Neural cell (in vitro differentiated cells): ENCODE measurements around the gene CCDC185. TPM values are rescaled to one million over a fixed set of nuclear protein-coding genes. Genes with fewer than 3 reads are reported as not detected.

Experiments used
- H2AFZ ChIP-seq: fragments of 200-600, 300-800 bp; sonication (generic), shearing (Covaris generic); 2 replicates; pipeline ENCODE4 v1.6.0; 2014; ENCODE audit warnings: low read depth, mild to moderate bottlenecking, antibody characterized with exemption, low read length, moderate library complexity
- H3F3A ChIP-seq: fragments of 200-600 bp; shearing (Covaris generic); 2 replicates; pipeline ENCODE4 v1.6.1; 2016; ENCODE audit warnings: mild to moderate bottlenecking, moderate library complexity, mixed read lengths, antibody characterized with exemption, low read length; ENCODE audit not compliant: insufficient read depth, poor library complexity, severe bottlenecking
- H3K27ac ChIP-seq: fragments of 200-600, 300-800 bp; sonication (generic), shearing (Covaris generic); 2 replicates; pipeline ENCODE4 v1.5.1; 2014; ENCODE audit warnings: mild to moderate bottlenecking, low read length, moderate library complexity
- H3K27me3 ChIP-seq: fragments of 300-800, 200-600 bp; sonication (generic), shearing (Covaris generic); 2 replicates; pipeline ENCODE4 v1.6.0; 2014; ENCODE audit warnings: mild to moderate bottlenecking, low read depth, low read length, moderate library complexity; ENCODE audit not compliant: insufficient read depth
- H3K36me3 ChIP-seq: fragments of 300-800, 200-600 bp; sonication (generic), shearing (Covaris generic); 2 replicates; pipeline ENCODE4 v1.5.1; 2014; ENCODE audit warnings: mild to moderate bottlenecking, antibody characterized with exemption, low read length, moderate library complexity; ENCODE audit not compliant: insufficient read depth
- H3K4me2 ChIP-seq: fragments of 300-800, 200-600 bp; sonication (generic), shearing (Covaris generic); 2 replicates; pipeline ENCODE4 v1.6.0; 2014; ENCODE audit warnings: mild to moderate bottlenecking, low read length
- H3K4me3 ChIP-seq: fragments of 300-800, 200-600 bp; sonication (generic), shearing (Covaris generic); 2 replicates; pipeline ENCODE4 v1.5.1; 2014; ENCODE audit warnings: mild to moderate bottlenecking, low read length, moderate library complexity
- H3K79me2 ChIP-seq: fragments of 200-600 bp; shearing (Covaris generic); replicated peaks from 2 replicates; pipeline ENCODE4 v1.6.0; 2014; ENCODE audit warnings: mild to moderate bottlenecking, low read length, moderate library complexity; ENCODE audit not compliant: insufficient read depth
- H3K9ac ChIP-seq: fragments of 300-800, 200-600 bp; sonication (generic), shearing (Covaris generic); 2 replicates; pipeline ENCODE4 v1.6.1; 2016; ENCODE audit warnings: mild to moderate bottlenecking, low read length, mixed read lengths
- H3K9me2 ChIP-seq: fragments of 200-600 bp; shearing (Covaris generic); 2 replicates; pipeline ENCODE4 v1.6.1; 2016; ENCODE audit warnings: mild to moderate bottlenecking, low read length, mixed read lengths; ENCODE audit not compliant: insufficient read depth
- H3K9me3 ChIP-seq: fragments of 200-600, 300-800 bp; sonication (generic), shearing (Covaris generic); 2 replicates; pipeline ENCODE4 v1.6.1; 2016; ENCODE audit warnings: mild to moderate bottlenecking, mixed run types, low read length, moderate library complexity, mixed read lengths
- H4K20me1 ChIP-seq: fragments of 200-600 bp; shearing (Covaris generic); 2 replicates; pipeline ENCODE4 v1.6.1; 2016; ENCODE audit warnings: mild to moderate bottlenecking, mixed run types; ENCODE audit not compliant: insufficient read depth
- EP300 ChIP-seq: fragments of 450-650 bp; conservative IDR thresholded peaks from 2 replicates; pipeline ENCODE4 v1.6.1; 2014; ENCODE audit warnings: antibody characterized with exemption, mild to moderate bottlenecking, moderate library complexity; ENCODE audit not compliant: poor library complexity, severe bottlenecking
- EZH2 ChIP-seq: fragments of 200-600, 300-800 bp; shearing (Covaris generic), sonication (generic); IDR thresholded peaks from 2 replicates; pipeline ENCODE4 v1.6.1; 2014; ENCODE audit warnings: antibody characterized with exemption, low read length, borderline replicate concordance, mild to moderate bottlenecking; ENCODE audit not compliant: insufficient read depth, poor library complexity, severe bottlenecking
- MXI1 ChIP-seq: fragments of 450-650 bp; conservative IDR thresholded peaks from 2 replicates; pipeline ENCODE4 v1.6.1; 2014; ENCODE audit warnings: antibody characterized with exemption, mild to moderate bottlenecking; ENCODE audit not compliant: poor library complexity, severe bottlenecking
- POLR2AphosphoS5 ChIP-seq: IDR thresholded peaks from 2 replicates; pipeline ENCODE4 v1.6.1; 2012
- RAD21 ChIP-seq: fragments of 450-650 bp; conservative IDR thresholded peaks from 2 replicates; pipeline ENCODE4 v1.6.1; 2014; ENCODE audit warnings: antibody characterized with exemption, mild to moderate bottlenecking, moderate library complexity
- SMC3 ChIP-seq: fragments of 450-650 bp; conservative IDR thresholded peaks from 2 replicates; pipeline ENCODE4 v1.6.1; 2014; ENCODE audit warnings: antibody characterized with exemption, mild to moderate bottlenecking, moderate library complexity; ENCODE audit not compliant: poor library complexity
- TAF1 ChIP-seq: IDR thresholded peaks from 2 replicates; pipeline ENCODE4 v1.6.1; 2012; ENCODE audit warnings: low read depth
- polyA plus RNA-seq: library from polyadenylated mRNA; depleted of rRNA; stranded (reverse); fragments of >200 nt; gene quantifications from 2 replicates; pipeline ENCODE4 v1.2.3, GENCODE V29; 2014
- TF ChIP-seq, protein P1 (sequence below): fragments of 450-650 bp; IDR thresholded peaks from 2 replicates; pipeline ENCODE4 v1.5.1; 2014; ENCODE audit warnings: antibody characterized with exemption, mild to moderate bottlenecking, moderate library complexity; ENCODE audit not compliant: poor library complexity, severe bottlenecking
- TF ChIP-seq, protein P2 (sequence below): IDR thresholded peaks from 2 replicates; pipeline ENCODE4 v1.6.1; 2012; ENCODE audit warnings: borderline replicate concordance

The CCDC185 gene
- polyA plus RNA-seq, 1 donor from 2014 or later, result not detected

DNA sequence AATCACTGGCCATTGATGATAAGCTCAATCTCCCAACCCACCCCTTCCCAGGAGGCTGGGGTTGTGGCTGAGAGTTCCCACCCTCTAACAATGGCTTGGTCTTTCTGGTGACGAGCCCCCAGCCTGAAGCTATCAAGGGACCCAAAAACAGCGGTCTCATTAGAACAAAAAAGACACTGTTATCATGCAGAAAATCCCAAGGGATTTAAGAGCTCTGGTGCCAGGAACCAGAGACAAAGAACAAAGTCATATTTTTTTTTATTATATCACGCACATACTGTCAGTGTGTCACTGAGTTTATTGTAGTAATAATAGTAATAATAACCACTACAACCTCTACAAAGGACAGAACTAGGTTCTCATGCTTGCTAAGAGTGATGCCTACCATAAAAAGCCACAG lies 43.9 kb downstream of the CCDC185 start:
- Histone ChIP-seq H2AFZ (no peak overlapping the region), H3K27me3 (no peaks in the 10 kb centered on the region), H3K4me2 (no peak overlapping the region), H3K4me3 (no peak overlapping the region), H3K79me2 (no peaks in the 10 kb centered on the region), H3K9me3 (no peaks in the 10 kb centered on the region), H3K36me3 (no peaks in the 10 kb centered on the region), H3F3A (no peaks in the 10 kb centered on the region), H3K27ac (no peak overlapping the region), H4K20me1 (no peaks in the 10 kb centered on the region), H3K9ac (no peak overlapping the region), H3K9me2 (no peaks in the 10 kb centered on the region)
- no peak for TF ChIP-seq RAD21
- no peak for TF ChIP-seq SMC3
- TF ChIP-seq EP300, result no peak
- TF ChIP-seq, protein P1, sequence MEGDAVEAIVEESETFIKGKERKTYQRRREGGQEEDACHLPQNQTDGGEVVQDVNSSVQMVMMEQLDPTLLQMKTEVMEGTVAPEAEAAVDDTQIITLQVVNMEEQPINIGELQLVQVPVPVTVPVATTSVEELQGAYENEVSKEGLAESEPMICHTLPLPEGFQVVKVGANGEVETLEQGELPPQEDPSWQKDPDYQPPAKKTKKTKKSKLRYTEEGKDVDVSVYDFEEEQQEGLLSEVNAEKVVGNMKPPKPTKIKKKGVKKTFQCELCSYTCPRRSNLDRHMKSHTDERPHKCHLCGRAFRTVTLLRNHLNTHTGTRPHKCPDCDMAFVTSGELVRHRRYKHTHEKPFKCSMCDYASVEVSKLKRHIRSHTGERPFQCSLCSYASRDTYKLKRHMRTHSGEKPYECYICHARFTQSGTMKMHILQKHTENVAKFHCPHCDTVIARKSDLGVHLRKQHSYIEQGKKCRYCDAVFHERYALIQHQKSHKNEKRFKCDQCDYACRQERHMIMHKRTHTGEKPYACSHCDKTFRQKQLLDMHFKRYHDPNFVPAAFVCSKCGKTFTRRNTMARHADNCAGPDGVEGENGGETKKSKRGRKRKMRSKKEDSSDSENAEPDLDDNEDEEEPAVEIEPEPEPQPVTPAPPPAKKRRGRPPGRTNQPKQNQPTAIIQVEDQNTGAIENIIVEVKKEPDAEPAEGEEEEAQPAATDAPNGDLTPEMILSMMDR, result no peak
- TF ChIP-seq EZH2, result no peak
- TF ChIP-seq TAF1, result no peak
- no peak for TF ChIP-seq POLR2AphosphoS5
- no peak for TF ChIP-seq MXI1
- TF ChIP-seq, protein P2, sequence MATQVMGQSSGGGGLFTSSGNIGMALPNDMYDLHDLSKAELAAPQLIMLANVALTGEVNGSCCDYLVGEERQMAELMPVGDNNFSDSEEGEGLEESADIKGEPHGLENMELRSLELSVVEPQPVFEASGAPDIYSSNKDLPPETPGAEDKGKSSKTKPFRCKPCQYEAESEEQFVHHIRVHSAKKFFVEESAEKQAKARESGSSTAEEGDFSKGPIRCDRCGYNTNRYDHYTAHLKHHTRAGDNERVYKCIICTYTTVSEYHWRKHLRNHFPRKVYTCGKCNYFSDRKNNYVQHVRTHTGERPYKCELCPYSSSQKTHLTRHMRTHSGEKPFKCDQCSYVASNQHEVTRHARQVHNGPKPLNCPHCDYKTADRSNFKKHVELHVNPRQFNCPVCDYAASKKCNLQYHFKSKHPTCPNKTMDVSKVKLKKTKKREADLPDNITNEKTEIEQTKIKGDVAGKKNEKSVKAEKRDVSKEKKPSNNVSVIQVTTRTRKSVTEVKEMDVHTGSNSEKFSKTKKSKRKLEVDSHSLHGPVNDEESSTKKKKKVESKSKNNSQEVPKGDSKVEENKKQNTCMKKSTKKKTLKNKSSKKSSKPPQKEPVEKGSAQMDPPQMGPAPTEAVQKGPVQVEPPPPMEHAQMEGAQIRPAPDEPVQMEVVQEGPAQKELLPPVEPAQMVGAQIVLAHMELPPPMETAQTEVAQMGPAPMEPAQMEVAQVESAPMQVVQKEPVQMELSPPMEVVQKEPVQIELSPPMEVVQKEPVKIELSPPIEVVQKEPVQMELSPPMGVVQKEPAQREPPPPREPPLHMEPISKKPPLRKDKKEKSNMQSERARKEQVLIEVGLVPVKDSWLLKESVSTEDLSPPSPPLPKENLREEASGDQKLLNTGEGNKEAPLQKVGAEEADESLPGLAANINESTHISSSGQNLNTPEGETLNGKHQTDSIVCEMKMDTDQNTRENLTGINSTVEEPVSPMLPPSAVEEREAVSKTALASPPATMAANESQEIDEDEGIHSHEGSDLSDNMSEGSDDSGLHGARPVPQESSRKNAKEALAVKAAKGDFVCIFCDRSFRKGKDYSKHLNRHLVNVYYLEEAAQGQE, result no peak

DNA sequence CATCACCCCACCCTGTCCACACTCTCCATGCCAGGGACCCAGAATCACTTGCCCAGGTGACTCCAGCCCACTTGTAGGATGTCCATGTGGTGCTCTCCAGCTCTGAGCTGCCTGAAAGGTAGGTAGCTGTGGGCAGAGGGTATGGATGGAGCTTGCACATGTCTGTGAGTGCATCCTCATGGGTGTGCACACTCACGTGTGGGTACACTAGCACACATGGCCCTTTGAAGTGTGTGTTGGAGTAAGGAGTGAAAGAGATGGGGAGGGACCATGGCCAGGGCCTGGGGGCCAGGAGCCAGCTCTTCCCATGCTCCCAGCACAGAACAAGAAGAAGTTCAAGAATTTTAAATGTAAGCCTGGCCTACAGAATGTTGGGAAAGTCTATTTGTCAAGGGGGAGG lies 50.2 kb downstream of the CCDC185 start:
- Histone ChIP-seq H4K20me1 (no peaks in the 10 kb centered on the region), H3K9me2 (no peaks in the 10 kb centered on the region), H3K9ac (no peak overlapping the region), H3K4me2 (no peak overlapping the region), H3K9me3 (no peaks in the 10 kb centered on the region), H3K36me3 (no peaks in the 10 kb centered on the region), H3K27me3 (no peaks in the 10 kb centered on the region), H3K27ac (no peak overlapping the region), H2AFZ (no peak overlapping the region), H3K79me2 (no peaks in the 10 kb centered on the region), H3K4me3 (no peak overlapping the region), H3F3A (no peaks in the 10 kb centered on the region)
- no peak for TF ChIP-seq TAF1
- TF ChIP-seq EZH2, result no peak
- no peak for TF ChIP-seq POLR2AphosphoS5
- TF ChIP-seq, protein P2, result no peak
